GM19035 (cell line): ENCODE data around the gene TLE1.
"Not testable (repeated sequence)": the region's sequence is repeated elsewhere in the genome, so short reads cannot be mapped to it uniquely, and the experiment has no call there.

ENCODE experiments used
- ATAC-seq: cut with Tn5 transposase; IDR thresholded peaks from one replicate; pipeline ENCODE4 v1.9.1; 2021; ENCODE audit not compliant: unreplicated experiment

TLE1 gene

GRCh38 chr9:81602887-81603680 is 86.3 kb downstream of the TLE1 start:
- ATAC-seq, result no peak

- peak; percentile 78 for ATAC-seq
These were observed 87.4 kb downstream of the TLE1 start for GRCh38 chr9:81601639-81602623.

- no peak for ATAC-seq
These were observed 88.7 kb downstream of the TLE1 start for GRCh38 chr9:81600631-81601030.

GRCh38 chr9:81599837-81600236 is 89.5 kb downstream of the TLE1 start:
- no peak for ATAC-seq

GRCh38 chr9:81598811-81599210 is 90.5 kb downstream of the TLE1 start:
- ATAC-seq, result no peak

- no peak for ATAC-seq
These were observed 91.2 kb downstream of the TLE1 start for GRCh38 chr9:81598123-81598497.

- ATAC-seq, result no peak
These were observed 91.8 kb downstream of the TLE1 start for GRCh38 chr9:81597419-81598122.

- no peak for ATAC-seq
These were observed 92.5 kb downstream of the TLE1 start for GRCh38 chr9:81596679-81597418.

- no peak for ATAC-seq
These were observed 93.3 kb downstream of the TLE1 start for GRCh38 chr9:81595887-81596543.

- ATAC-seq, result not testable (repeated sequence)
These were observed 94.1 kb downstream of the TLE1 start for GRCh38 chr9:81595293-81595692.

GRCh38 chr9:81594415-81594814 is 94.9 kb downstream of the TLE1 start:
- ATAC-seq, result no peak

- no peak for ATAC-seq
These were observed 96.5 kb downstream of the TLE1 start for GRCh38 chr9:81592887-81593266.

GRCh38 chr9:81591791-81592190 is 97.6 kb downstream of the TLE1 start:
- no peak for ATAC-seq

- ATAC-seq, result no peak
These were observed 98.7 kb downstream of the TLE1 start for GRCh38 chr9:81590688-81591087.

GRCh38 chr9:81589819-81590218 is 99.5 kb downstream of the TLE1 start:
- no peak for ATAC-seq

GRCh38 chr9:81589392-81589791 is 100.0 kb downstream of the TLE1 start:
- ATAC-seq, result no peak

- ATAC-seq, result no peak
These were observed 101.0 kb downstream of the TLE1 start for GRCh38 chr9:81588148-81588871.

GRCh38 chr9:81586786-81587185 is 102.6 kb downstream of the TLE1 start:
- no peak for ATAC-seq

GRCh38 chr9:81585191-81585763 is 104.1 kb downstream of the TLE1 start:
- no peak for ATAC-seq
